Keratinocyte (primary cell): ENCODE data around the gene LSM3. TPM values are rescaled to one million over a fixed set of nuclear protein-coding genes. Genes with fewer than 3 reads are reported as not detected.

Source experiments
- DNase-seq: peaks from one replicate; pipeline ENCODE4 v3.0.0-alpha.2; 2011; ENCODE audit warnings: low read depth, missing footprints, low spot score
- FAIRE-seq: peaks from 2 replicates; lab custom pipeline; 2011; peaks lifted over from hg19 to GRCh38; lab: Jason Lieb, UNC
- H2AFZ ChIP-seq: 2 replicates; pipeline ENCODE4 v1.6.0; 2012; ENCODE audit warnings: low read length, control low read depth, inconsistent platforms; ENCODE audit not compliant: control insufficient read depth
- H3K27ac ChIP-seq: 2 replicates; pipeline ENCODE4 v1.5.1; 2011; ENCODE audit warnings: low read length; ENCODE audit not compliant: control insufficient read depth, insufficient read depth
- H3K27me3 ChIP-seq: 3 replicates; pipeline ENCODE4 v1.6.0; 2011; ENCODE audit warnings: low read length; ENCODE audit not compliant: control insufficient read depth, insufficient read depth; ENCODE audit errors: extremely low read depth
- H3K36me3 ChIP-seq, 2 experiments: 2 replicates in 1 of 2; 3 replicates in 1 of 2; pipeline ENCODE4 v1.5.1; 2011; ENCODE audit warnings: low read length in 2 of 2, mild to moderate bottlenecking in 1 of 2; ENCODE audit not compliant: control insufficient read depth in 2 of 2, insufficient read depth in 2 of 2; ENCODE audit errors: extremely low read depth in 1 of 2
- H3K4me1 ChIP-seq: 3 replicates; pipeline ENCODE4 v1.5.1; 2011; ENCODE audit warnings: low read length; ENCODE audit not compliant: control insufficient read depth, insufficient read depth; ENCODE audit errors: extremely low read depth
- H3K4me2 ChIP-seq: 3 replicates; pipeline ENCODE4 v1.6.0; 2011; ENCODE audit warnings: low read depth, low read length; ENCODE audit not compliant: control insufficient read depth, insufficient read depth; ENCODE audit errors: extremely low read depth
- H3K4me3 ChIP-seq, 3 experiments: fragments of 200-600 bp in 1 of 3; sonication (generic) in 1 of 3; 2 replicates in 2 of 3; 3 replicates in 1 of 3; pipeline ENCODE4 v1.5.1; 2011 to 2016; ENCODE audit warnings: low read length in 3 of 3, mild to moderate bottlenecking in 3 of 3, control low read depth in 2 of 3, inconsistent platforms in 1 of 3, low read depth in 1 of 3, mixed read lengths in 1 of 3, mixed run types in 1 of 3, moderate library complexity in 1 of 3; ENCODE audit not compliant: control insufficient read depth in 2 of 3, insufficient read depth in 2 of 3; ENCODE audit errors: extremely low read depth in 1 of 3
- H3K79me2 ChIP-seq: 2 replicates; pipeline ENCODE4 v1.6.0; 2012; ENCODE audit warnings: low read length; ENCODE audit not compliant: control insufficient read depth, insufficient read depth
- H3K9ac ChIP-seq: 3 replicates; pipeline ENCODE4 v1.6.0; 2011; ENCODE audit warnings: low read length; ENCODE audit not compliant: control insufficient read depth, insufficient read depth; ENCODE audit errors: extremely low read depth
- H3K9me1 ChIP-seq: 3 replicates; pipeline ENCODE4 v1.6.0; 2011; ENCODE audit warnings: low read length; ENCODE audit not compliant: control insufficient read depth, insufficient read depth; ENCODE audit errors: extremely low read depth
- H3K9me3 ChIP-seq: 2 replicates; pipeline ENCODE4 v1.5.1; 2012; ENCODE audit warnings: low read depth, low read length; ENCODE audit not compliant: control insufficient read depth
- H4K20me1 ChIP-seq: 3 replicates; pipeline ENCODE4 v1.6.0; 2011; ENCODE audit warnings: low read length; ENCODE audit not compliant: control insufficient read depth, insufficient read depth; ENCODE audit errors: extremely low read depth
- CTCF ChIP-seq, 3 experiments: IDR thresholded peaks in 1 of 3; conservative IDR thresholded peaks in 1 of 3; optimal IDR thresholded peaks in 1 of 3; 2 replicates in 2 of 3; 3 replicates in 1 of 3; pipeline versions ENCODE3 to v1.5.1; 2011; ENCODE audit warnings: low read length in 3 of 3, mild to moderate bottlenecking in 3 of 3, moderate library complexity in 2 of 3, control low read depth in 1 of 3, inconsistent platforms in 1 of 3; ENCODE audit not compliant: insufficient read depth in 2 of 3; ENCODE audit errors: extremely low read depth in 1 of 3
- EZH2 ChIP-seq: IDR thresholded peaks from one replicate; pipeline ENCODE4 v1.6.1; 2012; ENCODE audit warnings: inconsistent platforms, mild to moderate bottlenecking, low read length, moderate library complexity
- dilution Hi-C: fragments of 300-500 bp; cut with MboI; formaldehyde crosslinking; loops from one replicate; pipeline ENCODE4 v1.7.0; 2020; ENCODE audit warnings: low sequenced_read_pairs; ENCODE audit not compliant: extremely low pct_ligation_motif_present
- polyA plus RNA-seq, 5 experiments: library from polyadenylated mRNA; depleted of rRNA in 3 of 5; stranded (reverse) in 3 of 5; stranded (forward) in 1 of 5; unstranded in 1 of 5; fragments of >200 nt; gene quantifications; 1 replicate in 1 of 5; 2 replicates in 3 of 5; 3 replicates in 1 of 5; pipeline versions ENCODE4 v1.2.1 to v1.2.3, GENCODE V29; 2011 to 2012; ENCODE audit warnings: missing spikeins in 2 of 5, low read depth in 1 of 5, low replicate concordance in 1 of 5

The LSM3 gene
- polyA plus RNA-seq, 1 donor (not counting 4 experiments of a cell fraction or from before 2014, with no cell fraction given) = 26.1 TPM

DNA sequence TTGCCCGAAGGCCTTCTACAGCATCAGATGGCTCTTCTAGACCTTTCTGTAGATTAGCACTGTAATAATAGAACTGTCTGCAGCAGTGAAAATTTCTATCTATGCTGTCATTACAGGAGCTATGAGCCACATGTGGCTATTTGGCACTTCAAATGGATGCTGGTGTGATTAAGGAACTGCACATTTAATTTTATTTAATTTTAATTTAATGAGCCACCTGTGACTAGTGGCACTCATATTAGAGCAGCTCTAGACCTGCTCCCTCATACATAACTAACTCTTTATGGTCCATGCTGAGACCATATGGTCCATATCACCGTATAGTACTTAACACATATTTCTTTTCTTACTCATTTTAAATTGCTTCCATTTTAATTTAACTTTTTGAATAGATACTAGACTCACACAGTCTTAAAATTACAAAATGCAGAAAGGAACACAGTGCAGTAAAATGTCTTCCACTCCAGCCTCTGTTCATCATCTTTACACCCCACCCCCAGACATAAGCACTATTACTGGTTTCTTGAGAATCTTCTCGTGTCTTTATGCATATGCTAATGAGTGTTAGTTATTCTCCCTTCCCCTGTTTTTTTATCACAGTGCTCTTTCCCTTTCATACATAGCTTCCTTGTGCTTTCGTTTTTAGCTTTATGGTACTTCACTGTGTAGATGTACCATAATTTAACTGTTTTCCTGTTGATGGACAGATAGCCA lies 9.6 kb downstream of the LSM3 start:
- Histone ChIP-seq H3K4me1 (peaks cover 1% of the 10 kb centered on the region), H3K36me3 (peaks cover 4 to 10% of the 10 kb centered on the region in 2 experiments), H4K20me1 (no peaks in the 10 kb centered on the region), H3K4me3 (no peak overlapping the region), H2AFZ (no peak overlapping the region), H3K79me2 (peaks cover 59% of the 10 kb centered on the region), H3K27me3 (no peaks in the 10 kb centered on the region), H3K9ac (no peak overlapping the region), H3K9me3 (no peaks in the 10 kb centered on the region), H3K27ac (no peak overlapping the region), H3K9me1 (no peaks in the 10 kb centered on the region), H3K4me2 (no peak overlapping the region)
- DNase-seq = no peak
- no peak for TF ChIP-seq EZH2
- no peak for TF ChIP-seq CTCF (optimal IDR thresholded peaks at IDR 0.05 in 1 of 3, IDR thresholded peaks at IDR 0.05 in 1 of 3, conservative IDR thresholded peaks at IDR 0.05 in 1 of 3; ENCODE audit: extremely low read depth in 1 of 3, insufficient read depth in 2 of 3, low read length in 3 of 3)
- no peak for FAIRE-seq
- dilution Hi-C loops = no loop called here

DNA sequence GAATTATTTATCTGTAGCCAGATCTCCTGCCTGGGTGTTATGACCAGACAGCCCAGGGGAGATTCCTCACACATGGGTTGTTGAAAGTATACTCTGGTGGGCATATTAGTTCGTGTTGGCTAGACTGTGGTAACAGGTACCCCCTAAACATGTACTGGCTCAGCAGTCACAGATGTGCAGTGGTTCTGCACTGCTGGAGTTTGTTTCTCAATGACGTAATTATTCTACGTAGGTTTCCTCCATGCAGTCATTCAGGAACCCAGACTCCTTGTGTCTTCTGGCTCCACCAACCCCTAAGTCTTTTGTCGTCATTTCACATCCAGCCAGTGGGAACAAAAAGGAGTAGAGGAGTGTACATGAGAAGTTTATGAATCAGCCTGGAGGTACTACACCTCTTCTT lies 16.2 kb downstream of the LSM3 start:
- FAIRE-seq = no peak
- dilution Hi-C loops = no loop called here
- H4K20me1 ChIP-seq = no peaks in the 10 kb centered on the region
- no peaks in the 10 kb centered on the region for H3K27me3 ChIP-seq
- TF ChIP-seq CTCF (optimal IDR thresholded peaks at IDR 0.05 in 1 of 3, IDR thresholded peaks at IDR 0.05 in 1 of 3, conservative IDR thresholded peaks at IDR 0.05 in 1 of 3; ENCODE audit: extremely low read depth in 1 of 3, insufficient read depth in 2 of 3, low read length in 3 of 3) = no peak
- TF ChIP-seq EZH2 = no peak
- H3K4me2 ChIP-seq = no peak overlapping the region
- DNase-seq = no peak
- no peak overlapping the region for H3K4me3 ChIP-seq
- no peak overlapping the region for H3K9ac ChIP-seq
- H3K9me3 ChIP-seq = no peaks in the 10 kb centered on the region
- H3K4me1 ChIP-seq = peaks cover 16% of the 10 kb centered on the region
- H3K79me2 ChIP-seq = peaks cover 37% of the 10 kb centered on the region
- no peak overlapping the region for H3K27ac ChIP-seq
- H3K9me1 ChIP-seq = no peaks in the 10 kb centered on the region
- no peaks in the 10 kb centered on the region for H3K36me3 ChIP-seq
- no peak overlapping the region for H2AFZ ChIP-seq
